ENCODE data around the gene STOML1.

- TF ChIP-seq POLR2AphosphoS5 (IDR thresholded peaks at IDR 0.05; ENCODE audit: low read depth, low read length): no peak
- no peak for TF ChIP-seq SIN3A (IDR thresholded peaks at IDR 0.05; ENCODE audit: borderline replicate concordance, insufficient read depth, low read length)
- no peak for TF ChIP-seq REST (IDR thresholded peaks at IDR 0.05; ENCODE audit: insufficient read depth in 1 of 2, low read depth in 2 of 2, low read length in 2 of 2)
These were observed 43.1 kb downstream of the STOML1 start for GRCh38 chr15:73948982-73949381.

Data from PFSK-1 (cell line).